PC-9 (cell line): ENCODE measurements around the gene DIRAS1.

Source experiments
- CTCF ChIP-seq: fragments of 200-600 bp; sonication (generic); conservative IDR thresholded peaks from 2 replicates; pipeline ENCODE4 v1.6.1; 2017; ENCODE audit warnings: mixed run types, antibody characterized with exemption, mild to moderate bottlenecking, moderate library complexity
- EZH2 ChIP-seq: fragments of 200-600 bp; sonication (generic); IDR thresholded peaks from 2 replicates; pipeline ENCODE4 v1.8.0; 2017; ENCODE audit warnings: antibody characterized with exemption, low read depth

DNA sequence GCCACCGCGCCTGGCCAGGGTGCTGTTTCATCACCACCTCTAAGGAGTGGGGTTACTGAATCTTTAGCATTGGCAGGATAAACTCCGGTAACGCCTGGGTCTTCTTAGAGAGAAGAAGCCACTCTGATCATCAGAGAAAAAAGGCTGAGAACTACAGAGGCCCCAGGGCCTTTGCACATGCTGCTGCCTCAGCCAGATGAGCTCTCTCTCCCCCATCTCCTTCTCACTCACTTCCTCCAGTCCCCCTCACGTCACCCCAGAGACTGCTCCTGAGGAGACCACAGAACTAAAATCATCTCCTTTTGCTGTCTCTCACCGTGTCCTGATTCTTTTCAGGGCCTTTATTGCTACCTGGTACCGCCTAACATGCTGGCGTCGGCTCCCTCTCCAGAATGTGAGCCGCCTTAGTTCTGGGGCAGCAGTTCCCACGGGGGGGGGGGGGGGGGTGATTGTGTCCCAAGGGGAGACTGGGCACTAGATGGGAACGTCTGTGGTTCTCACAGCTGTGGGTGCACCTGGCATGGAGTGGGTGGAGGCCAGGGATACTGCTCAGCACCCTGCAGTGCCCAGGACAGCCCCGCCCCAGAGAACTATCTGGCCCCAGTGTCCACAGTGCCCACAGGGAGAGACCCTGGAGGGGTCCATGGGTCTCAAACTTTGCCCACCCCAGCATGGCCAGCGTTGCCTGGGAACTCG lies 5.1 kb upstream of the DIRAS1 start:
- TF ChIP-seq CTCF (no peak), EZH2 (no peak)
